GM19023 (cell line): ENCODE measurements around the gene TMEM150B.
A peak's percentile ranks its signal among the peaks of the same experiment; 100 is the strongest.
"Not testable (repeated sequence)": the region's sequence is repeated elsewhere in the genome, so short reads cannot be mapped to it uniquely, and the experiment has no call there.

Experiments
- ATAC-seq: cut with Tn5 transposase; IDR thresholded peaks from one replicate; pipeline ENCODE4 v1.9.1; 2021; ENCODE audit warnings: mild to moderate bottlenecking, moderate library complexity; ENCODE audit not compliant: unreplicated experiment

The TMEM150B gene

GRCh38 chr19:55339889-55340783 is 15.0 kb upstream of the TMEM150B start:
- no peak for ATAC-seq

- ATAC-seq, result peak; percentile 83
These were observed 14.2 kb upstream of the TMEM150B start, which contains the start of gene KMT5C for GRCh38 chr19:55339105-55339888. KMT5C (plus strand) TSS chr19:55339876; CDS start chr19:55341937, 2,061 bp downstream.

GRCh38 chr19:55336101-55336500 is 11.0 kb upstream of the TMEM150B start:
- ATAC-seq, result no peak

- ATAC-seq, result no peak
These were observed 8.7 kb upstream of the TMEM150B start for GRCh38 chr19:55333870-55334269.

- ATAC-seq, result not testable (repeated sequence)
These were observed 4.7 kb upstream of the TMEM150B start for GRCh38 chr19:55329791-55330190.

GRCh38 chr19:55328774-55329318 is 3.7 kb upstream of the TMEM150B start:
- not testable (repeated sequence) for ATAC-seq

GRCh38 chr19:55324662-55325061 is 479 bp downstream of the TMEM150B start:
- no peak for ATAC-seq

- no peak for ATAC-seq
These were observed 2.8 kb downstream of the TMEM150B start for GRCh38 chr19:55322204-55322885.

- ATAC-seq, result no peak
These were observed 3.5 kb downstream of the TMEM150B start for GRCh38 chr19:55321466-55322137.

GRCh38 chr19:55320844-55321419 is 4.2 kb downstream of the TMEM150B start:
- no peak for ATAC-seq

- no peak for ATAC-seq
These were observed 5.4 kb downstream of the TMEM150B start for GRCh38 chr19:55319785-55320184.

GRCh38 chr19:55316646-55317045 is 8.5 kb downstream of the TMEM150B start:
- ATAC-seq, result no peak

- ATAC-seq, result no peak
These were observed 9.1 kb downstream of the TMEM150B start for GRCh38 chr19:55315956-55316525.

- no peak for ATAC-seq
These were observed 10.7 kb downstream of the TMEM150B start for GRCh38 chr19:55314396-55314795.

GRCh38 chr19:55312621-55313512 is 12.3 kb downstream of the TMEM150B start:
- no peak for ATAC-seq

GRCh38 chr19:55311797-55312196 is 13.3 kb downstream of the TMEM150B start:
- no peak for ATAC-seq

GRCh38 chr19:55311397-55311796 is 13.7 kb downstream of the TMEM150B start:
- no peak for ATAC-seq

- ATAC-seq, result no peak
These were observed 14.6 kb downstream of the TMEM150B start for GRCh38 chr19:55310498-55310897.

- ATAC-seq, result no peak
These were observed 15.7 kb downstream of the TMEM150B start for GRCh38 chr19:55309448-55309847.
